C4-2B (cell line): Measurements from ENCODE around the gene NKD1.
A peak's percentile ranks its signal among the peaks of the same experiment; 100 is the strongest.

Experiments used
- H3K27ac ChIP-seq: fragments of 450-650 bp; 2 replicates; pipeline ENCODE4 v1.5.1; 2017
- ZFX ChIP-seq: fragments of 450-650 bp; IDR thresholded peaks from 2 replicates; pipeline ENCODE4 v1.6.1; 2017
- TF ChIP-seq, protein P1 (sequence below): fragments of 450-650 bp; conservative IDR thresholded peaks from 2 replicates; pipeline ENCODE4 v1.5.1; 2017; ENCODE audit warnings: mild to moderate bottlenecking

Gene NKD1

DNA sequence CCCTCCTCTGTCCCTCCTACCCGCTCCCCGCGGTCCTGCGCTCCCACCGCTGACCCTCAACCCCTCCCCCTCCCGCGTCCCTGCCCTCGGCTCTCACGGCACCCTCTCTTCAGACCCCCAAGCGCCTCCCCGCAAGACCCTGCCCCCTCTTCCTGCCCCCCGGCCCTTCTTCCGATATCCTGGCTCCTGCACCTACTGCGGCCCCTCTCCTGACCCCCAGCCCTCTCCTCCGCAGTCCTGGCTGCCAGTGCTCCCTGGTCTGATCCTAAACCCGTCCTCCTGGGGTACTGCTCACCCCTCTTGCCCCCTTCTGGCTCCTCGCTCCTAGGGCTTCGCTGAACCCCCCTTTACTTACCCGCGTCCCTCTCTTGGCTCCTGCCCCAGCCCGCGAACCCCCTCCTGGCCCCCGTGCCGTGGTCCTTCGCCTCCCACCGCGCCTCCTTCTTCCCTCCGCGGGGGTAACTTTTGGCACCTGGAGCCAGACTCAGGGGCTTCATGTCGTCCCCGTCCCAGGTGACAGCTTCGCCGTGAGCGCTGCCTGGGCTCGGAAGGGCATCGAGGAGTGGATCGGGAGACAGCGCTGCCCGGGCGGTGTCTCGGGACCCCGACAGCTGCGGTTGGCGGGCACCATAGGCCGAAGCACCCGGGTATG, 839 bp downstream of the NKD1 start:
- H3K27ac ChIP-seq: peak overlapping the region; percentile 47

DNA sequence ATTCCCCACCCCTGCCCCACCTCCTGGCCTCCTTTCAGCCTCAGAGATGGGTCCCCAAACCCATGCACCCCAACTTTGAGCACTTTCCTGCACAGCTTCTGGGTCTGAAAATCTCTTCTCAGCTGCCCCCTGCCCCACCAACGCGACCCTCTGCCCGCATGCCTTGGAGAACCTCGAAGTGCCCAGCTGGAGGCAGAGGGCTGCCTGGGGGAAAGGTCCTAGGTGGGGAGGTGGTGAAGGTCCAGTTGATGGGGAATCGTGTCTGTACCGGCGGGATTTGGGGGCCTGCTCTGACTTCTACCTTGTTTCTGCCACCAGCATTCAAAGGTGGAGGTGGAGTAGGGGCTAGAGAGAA, 1.3 kb downstream of the NKD1 start:
- no peak for TF ChIP-seq ZFX
- TF ChIP-seq, protein P1, sequence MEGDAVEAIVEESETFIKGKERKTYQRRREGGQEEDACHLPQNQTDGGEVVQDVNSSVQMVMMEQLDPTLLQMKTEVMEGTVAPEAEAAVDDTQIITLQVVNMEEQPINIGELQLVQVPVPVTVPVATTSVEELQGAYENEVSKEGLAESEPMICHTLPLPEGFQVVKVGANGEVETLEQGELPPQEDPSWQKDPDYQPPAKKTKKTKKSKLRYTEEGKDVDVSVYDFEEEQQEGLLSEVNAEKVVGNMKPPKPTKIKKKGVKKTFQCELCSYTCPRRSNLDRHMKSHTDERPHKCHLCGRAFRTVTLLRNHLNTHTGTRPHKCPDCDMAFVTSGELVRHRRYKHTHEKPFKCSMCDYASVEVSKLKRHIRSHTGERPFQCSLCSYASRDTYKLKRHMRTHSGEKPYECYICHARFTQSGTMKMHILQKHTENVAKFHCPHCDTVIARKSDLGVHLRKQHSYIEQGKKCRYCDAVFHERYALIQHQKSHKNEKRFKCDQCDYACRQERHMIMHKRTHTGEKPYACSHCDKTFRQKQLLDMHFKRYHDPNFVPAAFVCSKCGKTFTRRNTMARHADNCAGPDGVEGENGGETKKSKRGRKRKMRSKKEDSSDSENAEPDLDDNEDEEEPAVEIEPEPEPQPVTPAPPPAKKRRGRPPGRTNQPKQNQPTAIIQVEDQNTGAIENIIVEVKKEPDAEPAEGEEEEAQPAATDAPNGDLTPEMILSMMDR: no peak
- H3K27ac ChIP-seq: no peak overlapping the region

More for the DNA sequence above, 839 bp downstream of the NKD1 start:
- TF ChIP-seq, protein P1: no peak
- no peak for TF ChIP-seq ZFX

DNA sequence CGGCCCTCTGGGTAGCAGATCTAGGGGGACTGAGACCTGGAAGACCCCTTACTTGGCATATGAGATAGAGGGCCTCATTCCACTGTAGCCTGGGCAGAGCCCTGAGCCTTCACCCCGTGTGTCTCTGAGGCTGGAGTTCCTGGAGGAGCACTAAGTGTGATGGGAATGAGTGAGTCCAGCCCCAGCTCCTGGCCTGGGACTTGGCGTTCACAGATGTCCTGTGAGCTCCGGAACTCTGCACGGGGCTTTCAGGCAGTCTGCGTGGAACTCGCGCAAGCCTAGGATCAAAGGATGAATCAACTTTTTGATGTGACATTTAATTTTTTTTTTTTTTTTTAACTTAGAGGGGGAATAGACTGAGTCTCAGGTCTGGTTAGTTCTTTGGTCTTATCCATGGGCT, 1.8 kb downstream of the NKD1 start:
- H3K27ac ChIP-seq: no peak overlapping the region
- TF ChIP-seq, protein P1: no peak
- TF ChIP-seq ZFX: no peak

DNA sequence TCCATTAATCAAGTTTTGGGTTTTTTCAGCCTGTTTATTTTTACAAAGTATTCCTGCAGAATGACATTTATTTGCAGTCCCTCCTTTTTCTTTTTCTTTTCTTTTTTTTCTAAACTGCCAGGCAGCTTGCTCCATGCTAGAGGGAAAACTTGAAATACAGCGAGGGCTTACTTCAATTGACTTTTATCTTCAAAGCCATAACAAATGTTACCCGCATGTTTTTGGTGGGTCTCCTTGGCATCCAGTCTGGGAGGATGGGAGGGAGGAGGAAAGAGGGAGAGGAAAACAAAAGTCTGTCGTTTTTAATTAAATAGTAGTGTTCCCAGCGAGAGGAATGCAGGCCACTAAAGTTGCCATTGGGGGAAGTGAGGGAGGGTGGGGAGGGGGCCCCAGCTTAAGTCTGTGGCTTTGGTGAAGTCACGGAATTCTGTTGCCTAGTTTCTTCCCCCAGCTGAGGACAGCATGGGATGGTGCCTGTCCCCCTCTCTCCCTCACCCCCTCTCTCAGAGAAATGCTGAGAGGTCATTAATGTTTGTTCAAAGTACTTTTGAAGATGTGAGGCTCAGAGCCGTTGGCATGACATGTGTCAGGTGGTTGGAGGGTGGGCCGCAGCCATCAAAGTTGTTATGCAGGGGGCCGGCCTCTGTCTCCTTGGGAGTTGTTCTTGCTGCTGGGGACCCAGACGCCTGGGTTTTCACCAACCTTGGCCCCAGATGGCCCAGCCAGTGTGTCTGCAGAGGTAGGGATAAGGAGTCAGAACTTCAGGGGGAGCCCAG, 2.9 kb downstream of the NKD1 start:
- H3K27ac ChIP-seq: no peak overlapping the region
- TF ChIP-seq, protein P1: no peak
- no peak for TF ChIP-seq ZFX

DNA sequence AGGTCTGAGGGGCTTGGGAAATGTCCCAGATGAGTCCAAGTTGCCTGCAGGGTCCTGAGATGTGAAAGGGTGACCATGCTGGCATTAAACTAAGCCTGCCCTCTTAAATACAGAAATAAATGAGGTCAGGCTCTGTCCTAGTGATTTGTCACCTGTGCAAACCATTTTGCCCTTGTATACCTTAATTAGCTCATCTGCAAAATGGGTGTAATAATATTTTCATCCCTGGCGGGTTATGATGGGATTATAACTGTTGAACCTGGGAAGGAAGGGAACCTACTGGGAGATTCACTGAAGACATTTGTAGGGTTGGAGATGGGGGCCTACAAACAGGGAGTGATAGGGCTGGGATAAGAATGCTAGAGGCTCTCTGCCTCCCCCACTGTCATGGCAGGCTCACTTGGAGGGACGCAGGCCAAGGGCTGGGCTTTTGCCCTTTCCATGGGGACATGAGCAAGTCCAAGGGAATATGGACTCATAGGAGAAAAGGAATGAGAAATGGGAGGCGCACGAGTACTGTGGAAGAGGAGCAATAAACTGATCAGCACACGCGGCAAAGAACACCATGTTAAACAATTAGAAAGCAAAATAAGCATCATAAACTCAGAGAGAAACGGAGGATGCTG, 4.4 kb downstream of the NKD1 start:
- TF ChIP-seq, protein P1: no peak
- no peak for TF ChIP-seq ZFX
- H3K27ac ChIP-seq: no peak overlapping the region

DNA sequence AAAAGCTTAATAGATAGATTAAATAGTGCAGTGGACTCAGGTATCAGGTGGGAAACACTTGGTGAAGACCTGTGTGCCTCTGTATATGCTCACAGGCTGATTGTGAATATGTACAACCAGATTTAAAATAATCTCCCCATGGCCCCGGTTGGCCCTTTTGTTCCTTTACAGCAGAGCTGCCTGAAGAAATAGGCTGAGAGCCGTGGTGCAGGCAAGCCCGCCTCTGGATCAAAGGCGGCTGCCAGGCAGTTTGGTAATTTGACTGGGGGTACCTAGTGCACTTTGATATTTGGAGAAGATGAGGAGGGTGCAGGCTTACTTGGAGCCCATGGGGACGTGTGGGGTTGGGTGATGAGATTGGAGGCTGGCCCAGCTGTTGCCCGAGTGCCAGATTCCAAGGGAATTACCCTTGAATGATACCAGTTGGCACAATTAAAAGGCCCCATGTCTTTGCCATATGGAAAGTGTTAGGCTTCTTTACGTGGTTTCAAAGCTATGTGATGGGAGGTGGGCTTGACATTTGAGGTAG, 5.0 kb downstream of the NKD1 start:
- no peak overlapping the region for H3K27ac ChIP-seq

More for the DNA sequence above, 5.0 kb downstream of the NKD1 start:
- TF ChIP-seq ZFX: no peak
- TF ChIP-seq, protein P1: no peak
